ENCODE results near the gene BRD7.

BRD7 gene

GRCh38 chr16:50282955-50283631, 85.7 kb downstream of the BRD7 start:
- H3K9ac ChIP-seq (ENCODE audit: low read depth, low read length): no peak overlapping the region
- no peak overlapping the region for H3K4me3 ChIP-seq (ENCODE audit: low read depth, low read length)
- no peak overlapping the region for H3K27ac ChIP-seq (ENCODE audit: low read depth, low read length)
- H3K9me3 ChIP-seq (ENCODE audit: control insufficient read depth, insufficient read depth, low read length): no peaks in the 10 kb centered on the region
- H3K4me1 ChIP-seq (ENCODE audit: control insufficient read depth, insufficient read depth, low read length): peaks cover 15% of the 10 kb centered on the region
- no peaks in the 10 kb centered on the region for H3K36me3 ChIP-seq (ENCODE audit: control insufficient read depth, insufficient read depth, low read length)
- H3K27me3 ChIP-seq (ENCODE audit: control insufficient read depth, insufficient read depth, low read length): no peaks in the 10 kb centered on the region

GRCh38 chr16:50282010-50282538, 86.7 kb downstream of the BRD7 start:
- H3K4me3 ChIP-seq (ENCODE audit: low read depth, low read length): no peak overlapping the region
- H3K27ac ChIP-seq (ENCODE audit: low read depth, low read length): no peak overlapping the region
- no peaks in the 10 kb centered on the region for H3K9me3 ChIP-seq (ENCODE audit: control insufficient read depth, insufficient read depth, low read length)
- H3K4me1 ChIP-seq (ENCODE audit: control insufficient read depth, insufficient read depth, low read length): peaks cover 15% of the 10 kb centered on the region
- H3K27me3 ChIP-seq (ENCODE audit: control insufficient read depth, insufficient read depth, low read length): no peaks in the 10 kb centered on the region
- H3K9ac ChIP-seq (ENCODE audit: low read depth, low read length): no peak overlapping the region
- no peaks in the 10 kb centered on the region for H3K36me3 ChIP-seq (ENCODE audit: control insufficient read depth, insufficient read depth, low read length)

GRCh38 chr16:50281391-50282009, 87.3 kb downstream of the BRD7 start:
- Histone ChIP-seq H3K27me3 (ENCODE audit: control insufficient read depth, insufficient read depth, low read length) (no peaks in the 10 kb centered on the region), H3K9me3 (ENCODE audit: control insufficient read depth, insufficient read depth, low read length) (no peaks in the 10 kb centered on the region), H3K27ac (ENCODE audit: low read depth, low read length) (no peak overlapping the region), H3K36me3 (ENCODE audit: control insufficient read depth, insufficient read depth, low read length) (no peaks in the 10 kb centered on the region), H3K4me3 (ENCODE audit: low read depth, low read length) (no peak overlapping the region), H3K9ac (ENCODE audit: low read depth, low read length) (no peak overlapping the region), H3K4me1 (ENCODE audit: control insufficient read depth, insufficient read depth, low read length) (peaks cover 15% of the 10 kb centered on the region)

- H3K27ac ChIP-seq (ENCODE audit: low read depth, low read length): no peak overlapping the region
- peaks cover 15% of the 10 kb centered on the region for H3K4me1 ChIP-seq (ENCODE audit: control insufficient read depth, insufficient read depth, low read length)
- H3K4me3 ChIP-seq (ENCODE audit: low read depth, low read length): no peak overlapping the region
These were observed 87.9 kb downstream of the BRD7 start for GRCh38 chr16:50280932-50281331.

GRCh38 chr16:50279504-50279865, 89.3 kb downstream of the BRD7 start:
- Histone ChIP-seq H3K9ac (ENCODE audit: low read depth, low read length) (no peak overlapping the region), H3K4me1 (ENCODE audit: control insufficient read depth, insufficient read depth, low read length) (peaks cover 15% of the 10 kb centered on the region), H3K27ac (ENCODE audit: low read depth, low read length) (no peak overlapping the region), H3K27me3 (ENCODE audit: control insufficient read depth, insufficient read depth, low read length) (no peaks in the 10 kb centered on the region), H3K4me3 (ENCODE audit: low read depth, low read length) (no peak overlapping the region), H3K9me3 (ENCODE audit: control insufficient read depth, insufficient read depth, low read length) (no peaks in the 10 kb centered on the region), H3K36me3 (ENCODE audit: control insufficient read depth, insufficient read depth, low read length) (no peaks in the 10 kb centered on the region)

More at GRCh38 chr16:50280932-50281331, 87.9 kb downstream of the BRD7 start:
- H3K27me3 ChIP-seq (ENCODE audit: control insufficient read depth, insufficient read depth, low read length): no peaks in the 10 kb centered on the region
- no peaks in the 10 kb centered on the region for H3K9me3 ChIP-seq (ENCODE audit: control insufficient read depth, insufficient read depth, low read length)
- H3K36me3 ChIP-seq (ENCODE audit: control insufficient read depth, insufficient read depth, low read length): no peaks in the 10 kb centered on the region
- H3K9ac ChIP-seq (ENCODE audit: low read depth, low read length): no peak overlapping the region

GRCh38 chr16:50278251-50278650, 90.5 kb downstream of the BRD7 start:
- Histone ChIP-seq H3K27ac (ENCODE audit: low read depth, low read length) (no peak overlapping the region), H3K4me1 (ENCODE audit: control insufficient read depth, insufficient read depth, low read length) (peaks cover 15% of the 10 kb centered on the region), H3K36me3 (ENCODE audit: control insufficient read depth, insufficient read depth, low read length) (no peaks in the 10 kb centered on the region)

GRCh38 chr16:50276801-50277555, 91.8 kb downstream of the BRD7 start:
- Histone ChIP-seq H3K4me1 (ENCODE audit: control insufficient read depth, insufficient read depth, low read length) (peaks cover 12% of the 10 kb centered on the region), H3K4me3 (ENCODE audit: low read depth, low read length) (no peak overlapping the region), H3K27ac (ENCODE audit: low read depth, low read length) (no peak overlapping the region), H3K36me3 (ENCODE audit: control insufficient read depth, insufficient read depth, low read length) (no peaks in the 10 kb centered on the region), H3K9ac (ENCODE audit: low read depth, low read length) (no peak overlapping the region), H3K27me3 (ENCODE audit: control insufficient read depth, insufficient read depth, low read length) (no peaks in the 10 kb centered on the region), H3K9me3 (ENCODE audit: control insufficient read depth, insufficient read depth, low read length) (no peaks in the 10 kb centered on the region)

More at GRCh38 chr16:50278251-50278650, 90.5 kb downstream of the BRD7 start:
- Histone ChIP-seq H3K4me3 (ENCODE audit: low read depth, low read length) (no peak overlapping the region), H3K9me3 (ENCODE audit: control insufficient read depth, insufficient read depth, low read length) (no peaks in the 10 kb centered on the region), H3K27me3 (ENCODE audit: control insufficient read depth, insufficient read depth, low read length) (no peaks in the 10 kb centered on the region), H3K9ac (ENCODE audit: low read depth, low read length) (no peak overlapping the region)

- H3K27me3 ChIP-seq (ENCODE audit: control insufficient read depth, insufficient read depth, low read length): no peaks in the 10 kb centered on the region
- H3K4me1 ChIP-seq (ENCODE audit: control insufficient read depth, insufficient read depth, low read length): peaks cover 10% of the 10 kb centered on the region
- no peak overlapping the region for H3K9ac ChIP-seq (ENCODE audit: low read depth, low read length)
- H3K4me3 ChIP-seq (ENCODE audit: low read depth, low read length): no peak overlapping the region
- no peak overlapping the region for H3K27ac ChIP-seq (ENCODE audit: low read depth, low read length)
- no peaks in the 10 kb centered on the region for H3K36me3 ChIP-seq (ENCODE audit: control insufficient read depth, insufficient read depth, low read length)
- no peaks in the 10 kb centered on the region for H3K9me3 ChIP-seq (ENCODE audit: control insufficient read depth, insufficient read depth, low read length)
These were observed 92.5 kb downstream of the BRD7 start for GRCh38 chr16:50276326-50276640.

- no peak overlapping the region for H3K9ac ChIP-seq (ENCODE audit: low read depth, low read length)
- no peaks in the 10 kb centered on the region for H3K27me3 ChIP-seq (ENCODE audit: control insufficient read depth, insufficient read depth, low read length)
- H3K27ac ChIP-seq (ENCODE audit: low read depth, low read length): no peak overlapping the region
- H3K36me3 ChIP-seq (ENCODE audit: control insufficient read depth, insufficient read depth, low read length): no peaks in the 10 kb centered on the region
- no peak overlapping the region for H3K4me3 ChIP-seq (ENCODE audit: low read depth, low read length)
- H3K9me3 ChIP-seq (ENCODE audit: control insufficient read depth, insufficient read depth, low read length): no peaks in the 10 kb centered on the region
- H3K4me1 ChIP-seq (ENCODE audit: control insufficient read depth, insufficient read depth, low read length): peaks cover 10% of the 10 kb centered on the region
These were observed 93.1 kb downstream of the BRD7 start for GRCh38 chr16:50275428-50276325.

- H3K4me1 ChIP-seq (ENCODE audit: control insufficient read depth, insufficient read depth, low read length): peaks cover 10% of the 10 kb centered on the region
- H3K9me3 ChIP-seq (ENCODE audit: control insufficient read depth, insufficient read depth, low read length): no peaks in the 10 kb centered on the region
- no peak overlapping the region for H3K4me3 ChIP-seq (ENCODE audit: low read depth, low read length)
- no peaks in the 10 kb centered on the region for H3K36me3 ChIP-seq (ENCODE audit: control insufficient read depth, insufficient read depth, low read length)
- H3K9ac ChIP-seq (ENCODE audit: low read depth, low read length): no peak overlapping the region
- no peak overlapping the region for H3K27ac ChIP-seq (ENCODE audit: low read depth, low read length)
- H3K27me3 ChIP-seq (ENCODE audit: control insufficient read depth, insufficient read depth, low read length): no peaks in the 10 kb centered on the region
These were observed 93.7 kb downstream of the BRD7 start for GRCh38 chr16:50275098-50275415.

All from HUES48 (cell line).